Dermis blood vessel endothelial cell (primary cell): ENCODE data around the gene ANKRD11. TPM values are rescaled to one million over a fixed set of nuclear protein-coding genes. Genes with fewer than 3 reads are reported as not detected.

Experiments used
- DNase-seq: peaks from one replicate; pipeline ENCODE4 v3.0.0; 2010
- total RNA-seq: library from RNA; depleted of rRNA; stranded (reverse); fragments of >200 nt; gene quantifications from 2 replicates; pipeline ENCODE4 v1.2.3, GENCODE V29; 2014

Gene ANKRD11
- total RNA-seq, 1 donor from 2014 or later = 55.5 TPM

- no peak for DNase-seq
These were observed 16.4 kb upstream of the ANKRD11 start for GRCh38 chr16:89506791-89507191.

GRCh38 chr16:89506113-89506504 lies 15.7 kb upstream of the ANKRD11 start:
- peak; percentile 30 for DNase-seq

GRCh38 chr16:89505204-89506112 lies 15.1 kb upstream of the ANKRD11 start:
- DNase-seq = peak; percentile 95

- DNase-seq = no peak
These were observed 13.7 kb upstream of the ANKRD11 start for GRCh38 chr16:89504091-89504490.

GRCh38 chr16:89502081-89502843 lies 11.9 kb upstream of the ANKRD11 start:
- peak; percentile 36 for DNase-seq

- no peak for DNase-seq
These were observed 9.4 kb upstream of the ANKRD11 start for GRCh38 chr16:89499767-89500166.

GRCh38 chr16:89498839-89499238 lies 8.5 kb upstream of the ANKRD11 start:
- no peak for DNase-seq

- DNase-seq = no peak
These were observed 4.8 kb upstream of the ANKRD11 start for GRCh38 chr16:89495121-89495520.

GRCh38 chr16:89493776-89494175 lies 3.4 kb upstream of the ANKRD11 start:
- no peak for DNase-seq

- no peak for DNase-seq
These were observed 1.8 kb upstream of the ANKRD11 start for GRCh38 chr16:89491974-89492687.

GRCh38 chr16:89491238-89491869 lies 993 bp upstream of the ANKRD11 start:
- peak; percentile 45 for DNase-seq

GRCh38 chr16:89489898-89490438 lies 393 bp downstream of the ANKRD11 start:
- no peak for DNase-seq

GRCh38 chr16:89489040-89489897 lies 1.1 kb downstream of the ANKRD11 start:
- peak; percentile 96 for DNase-seq

GRCh38 chr16:89485701-89486246 lies 4.6 kb downstream of the ANKRD11 start:
- no peak for DNase-seq

- no peak for DNase-seq
These were observed 5.3 kb downstream of the ANKRD11 start for GRCh38 chr16:89484923-89485679.

GRCh38 chr16:89484041-89484501 lies 6.3 kb downstream of the ANKRD11 start:
- DNase-seq = no peak

GRCh38 chr16:89482817-89483205 lies 7.5 kb downstream of the ANKRD11 start:
- DNase-seq = no peak

- DNase-seq = no peak
These were observed 8.1 kb downstream of the ANKRD11 start for GRCh38 chr16:89482150-89482816.

GRCh38 chr16:89481356-89481955 lies 8.9 kb downstream of the ANKRD11 start:
- no peak for DNase-seq
